Vagina (tissue), 2 donors: ENCODE results near the gene KDM1B. TPM values are rescaled to one million over a fixed set of nuclear protein-coding genes. Genes with fewer than 3 reads are reported as not detected.

Source experiments
- DNase-seq, 2 donors: peaks; one replicate each; pipeline ENCODE4 v3.0.0-alpha.2; 2017; ENCODE audit errors: extremely low spot score in 2 of 2
- H3K27ac ChIP-seq: fragments of 200-600 bp; sonication (generic); one replicate; pipeline ENCODE4 v1.5.1; 2019
- H3K27me3 ChIP-seq: fragments of 200-600 bp; sonication (generic); one replicate; pipeline ENCODE4 v1.5.1; 2019
- H3K36me3 ChIP-seq, 2 donors: fragments of 200-600 bp; sonication (generic); one replicate each; pipeline ENCODE4 v1.5.1; 2017 to 2019
- H3K4me1 ChIP-seq: fragments of 200-600 bp; sonication (generic); one replicate; pipeline ENCODE4 v1.5.1; 2019
- H3K4me3 ChIP-seq, 2 donors: fragments of 200-600 bp; sonication (generic); 1 replicate in 1 of 2; 2 replicates in 1 of 2; pipeline ENCODE4 v1.5.1; 2016 to 2019
- H3K9me3 ChIP-seq: fragments of 200-600 bp; sonication (generic); one replicate; pipeline ENCODE4 v1.5.1; 2019
- CTCF ChIP-seq, 3 experiments: fragments of 450-650 bp in 2 of 3; fragments of 200-600 bp in 1 of 3; sonication (generic) in 1 of 3; IDR thresholded peaks; one replicate each; pipeline ENCODE4 v1.5.1; 2017 to 2019; ENCODE audit warnings: antibody characterized with exemption in 3 of 3, mild to moderate bottlenecking in 2 of 3, moderate library complexity in 2 of 3
- POLR2A ChIP-seq, 2 donors: fragments of 450-650 bp; IDR thresholded peaks; one replicate each; pipeline ENCODE4 v1.6.1; 2017; ENCODE audit warnings: antibody characterized with exemption in 2 of 2, mild to moderate bottlenecking in 2 of 2, moderate library complexity in 2 of 2
- POLR2AphosphoS5 ChIP-seq, 2 donors: sonication (generic); formaldehyde crosslinking; IDR thresholded peaks; one replicate each; pipeline ENCODE4 v1.9.0; 2017; ENCODE audit warnings: antibody characterized with exemption in 2 of 2, mild to moderate bottlenecking in 2 of 2, low read depth in 1 of 2; ENCODE audit not compliant: insufficient read depth in 1 of 2
- intact Hi-C: fragments of 100-400 bp; cut with DNase I; formaldehyde crosslinking; loops from one replicate; pipeline ENCODE4 v1.15.1; 2023
- total RNA-seq: library from RNA; depleted of rRNA; stranded (reverse); fragments of >200 nt; gene quantifications from one replicate; pipeline ENCODE4 v1.2.3, GENCODE V29; 2016

The KDM1B gene
- 20.6 TPM for total RNA-seq

- intact Hi-C loops, result no loop called here
- Histone ChIP-seq H3K36me3 (peaks cover 0 to 3% of the 10 kb centered on the region in 2 donors), H3K27ac (peak within 1 kb of the TSS; percentile 77), H3K4me1 (peaks cover 29% of the 10 kb centered on the region), H3K27me3 (no peaks in the 10 kb centered on the region), H3K9me3 (no peaks in the 10 kb centered on the region), H3K4me3 (peak within 1 kb of the TSS; percentile 85 to 97)
- peak in 1 of 2 donors; percentile 75 for TF ChIP-seq POLR2A (IDR thresholded peaks at IDR 0.05)
- TF ChIP-seq POLR2AphosphoS5 (IDR thresholded peaks at IDR 0.05; ENCODE audit: insufficient read depth in 1 of 2, low read depth in 1 of 2), result peak; percentile 50 to 77
- TF ChIP-seq CTCF (IDR thresholded peaks at IDR 0.05), result no peak
- peak; percentile 98 for DNase-seq
Measured at GRCh38 chr6:18155150-18155863, at the start of gene KDM1B. Gene KDM1B, plus strand, starts transcription at chr6:18155422. Its CDS starts 4,474 bp downstream, at chr6:18159896.

GRCh38 chr6:18107061-18107460 is 48.2 kb upstream of the KDM1B start:
- no peak for DNase-seq
- Histone ChIP-seq H3K9me3 (no peaks in the 10 kb centered on the region), H3K4me3 (no peak overlapping the region), H3K27ac (no peak overlapping the region), H3K36me3 (no peaks in the 10 kb centered on the region), H3K27me3 (no peaks in the 10 kb centered on the region), H3K4me1 (no peaks in the 10 kb centered on the region)
- intact Hi-C loops, result no loop called here
- TF ChIP-seq CTCF (IDR thresholded peaks at IDR 0.05), result no peak

- H3K27me3 ChIP-seq, result no peaks in the 10 kb centered on the region
- no peak overlapping the region for H3K4me3 ChIP-seq
- intact Hi-C loops, result no loop called here
- DNase-seq, result no peak
- no peaks in the 10 kb centered on the region for H3K4me1 ChIP-seq
- TF ChIP-seq POLR2AphosphoS5 (IDR thresholded peaks at IDR 0.05; ENCODE audit: insufficient read depth in 1 of 2, low read depth in 1 of 2) (no peak), CTCF (IDR thresholded peaks at IDR 0.05) (no peak), POLR2A (IDR thresholded peaks at IDR 0.05) (no peak)
- no peaks in the 10 kb centered on the region for H3K36me3 ChIP-seq
- H3K9me3 ChIP-seq, result no peaks in the 10 kb centered on the region
- H3K27ac ChIP-seq, result no peak overlapping the region
Measured at GRCh38 chr6:18110162-18110561, 45.1 kb upstream of the KDM1B start.

GRCh38 chr6:18115356-18115755 is 39.9 kb upstream of the KDM1B start:
- Histone ChIP-seq H3K27me3 (no peaks in the 10 kb centered on the region), H3K4me3 (no peak overlapping the region), H3K9me3 (no peaks in the 10 kb centered on the region), H3K36me3 (no peaks in the 10 kb centered on the region), H3K27ac (no peak overlapping the region), H3K4me1 (no peaks in the 10 kb centered on the region)
- intact Hi-C loops, result no loop called here
- no peak for DNase-seq
- TF ChIP-seq POLR2A (IDR thresholded peaks at IDR 0.05) (no peak), CTCF (IDR thresholded peaks at IDR 0.05) (no peak), POLR2AphosphoS5 (IDR thresholded peaks at IDR 0.05; ENCODE audit: insufficient read depth in 1 of 2, low read depth in 1 of 2) (no peak)

GRCh38 chr6:18117136-18117535 is 38.1 kb upstream of the KDM1B start:
- no peak overlapping the region for H3K27ac ChIP-seq
- no peaks in the 10 kb centered on the region for H3K9me3 ChIP-seq
- TF ChIP-seq POLR2AphosphoS5 (IDR thresholded peaks at IDR 0.05; ENCODE audit: insufficient read depth in 1 of 2, low read depth in 1 of 2) (no peak), CTCF (IDR thresholded peaks at IDR 0.05) (no peak), POLR2A (IDR thresholded peaks at IDR 0.05) (no peak)
- intact Hi-C loops, result no loop called here
- no peaks in the 10 kb centered on the region for H3K36me3 ChIP-seq
- no peak overlapping the region for H3K4me3 ChIP-seq
- H3K27me3 ChIP-seq, result no peaks in the 10 kb centered on the region
- peaks cover 5% of the 10 kb centered on the region for H3K4me1 ChIP-seq
- no peak for DNase-seq
